MM.1S (cell line): ENCODE data around the gene CHST11.

Experiments
- DNase-seq: peaks from one replicate; pipeline ENCODE4 v3.0.0-alpha.2; 2015
- H2AFZ ChIP-seq: fragments of 300-600 bp; sonication (generic); 2 replicates; pipeline ENCODE4 v1.6.0; 2016; ENCODE audit warnings: antibody characterized with exemption, low read length
- H3F3A ChIP-seq: fragments of 300-600 bp; sonication (generic); 2 replicates; pipeline ENCODE4 v1.6.1; 2016; ENCODE audit warnings: mild to moderate bottlenecking, antibody characterized with exemption, low read length, moderate library complexity, mixed read lengths; ENCODE audit not compliant: insufficient read depth
- H3K27ac ChIP-seq: fragments of 300-600 bp; sonication (generic); 2 replicates; pipeline ENCODE4 v1.5.1; 2016; ENCODE audit warnings: mild to moderate bottlenecking, low read length
- H3K27me3 ChIP-seq: fragments of 300-600 bp; sonication (generic); replicated peaks from 2 replicates; pipeline ENCODE4 v1.6.0; 2016; ENCODE audit warnings: low read length; ENCODE audit not compliant: insufficient read depth
- H3K36me3 ChIP-seq: fragments of 300-600 bp; sonication (generic); replicated peaks from 2 replicates; pipeline ENCODE4 v1.6.1; 2016; ENCODE audit warnings: mild to moderate bottlenecking, low read length, mixed read lengths; ENCODE audit not compliant: insufficient read depth
- H3K4me1 ChIP-seq: fragments of 300-600 bp; sonication (generic); 2 replicates; pipeline ENCODE4 v1.6.1; 2016; ENCODE audit warnings: low read length, mixed read lengths
- H3K4me2 ChIP-seq: fragments of 300-600 bp; sonication (generic); 2 replicates; pipeline ENCODE4 v1.6.0; 2016; ENCODE audit warnings: low read depth, low read length
- H3K4me3 ChIP-seq: fragments of 300-600 bp; sonication (generic); 2 replicates; pipeline ENCODE4 v1.5.1; 2016; ENCODE audit warnings: low read length, mixed read lengths
- H3K79me2 ChIP-seq: fragments of 300-600 bp; sonication (generic); 2 replicates; pipeline ENCODE4 v1.6.1; 2016; ENCODE audit warnings: mixed run types, low read length, mixed read lengths
- H3K9ac ChIP-seq: fragments of 300-600 bp; sonication (generic); 2 replicates; pipeline ENCODE4 v1.6.1; 2016; ENCODE audit warnings: low read length, mixed read lengths
- H3K9me2 ChIP-seq: fragments of 300-600 bp; sonication (generic); replicated peaks from 2 replicates; pipeline ENCODE4 v1.6.1; 2016; ENCODE audit warnings: mild to moderate bottlenecking, low read length, mixed read lengths; ENCODE audit not compliant: insufficient read depth
- H3K9me3 ChIP-seq: fragments of 300-600 bp; sonication (generic); replicated peaks from 2 replicates; pipeline ENCODE4 v1.6.1; 2016; ENCODE audit warnings: mild to moderate bottlenecking, low read length, mixed read lengths; ENCODE audit not compliant: insufficient read depth
- H4K20me1 ChIP-seq: fragments of 300-600 bp; sonication (generic); 2 replicates; pipeline ENCODE4 v1.6.1; 2016; ENCODE audit warnings: mild to moderate bottlenecking, low read length, moderate library complexity, mixed read lengths; ENCODE audit not compliant: insufficient read depth
- CTCF ChIP-seq: fragments of 300-600 bp; sonication (generic); IDR thresholded peaks from 2 replicates; pipeline ENCODE4 v1.5.1; 2016; ENCODE audit warnings: antibody characterized with exemption, low read length, mixed read lengths
- EZH2 ChIP-seq: fragments of 300-600 bp; sonication (generic); optimal IDR thresholded peaks from 2 replicates; pipeline ENCODE3; 2017; ENCODE audit warnings: low read depth, mild to moderate bottlenecking, antibody characterized with exemption, low read length, mixed read lengths
- EZH2phosphoT487 ChIP-seq: fragments of 300-600 bp; sonication (generic); IDR thresholded peaks from 2 replicates; pipeline ENCODE4 v1.6.1; 2018; ENCODE audit warnings: antibody characterized with exemption, low read length

The CHST11 gene

GRCh38 chr12:104480826-104481440, 24.2 kb downstream of the CHST11 start:
- Histone ChIP-seq H3K9me3 (no peaks in the 10 kb centered on the region), H3K27ac (no peak overlapping the region), H3K27me3 (no peaks in the 10 kb centered on the region), H3F3A (peaks cover 15% of the 10 kb centered on the region), H2AFZ (no peak overlapping the region), H3K79me2 (peaks cover 78% of the 10 kb centered on the region), H4K20me1 (no peaks in the 10 kb centered on the region), H3K36me3 (no peaks in the 10 kb centered on the region), H3K4me3 (no peak overlapping the region), H3K4me2 (no peak overlapping the region), H3K9ac (no peak overlapping the region), H3K4me1 (peaks cover 39% of the 10 kb centered on the region), H3K9me2 (no peaks in the 10 kb centered on the region)
- TF ChIP-seq CTCF = no peak
- TF ChIP-seq EZH2 = no peak
- no peak for TF ChIP-seq EZH2phosphoT487
- DNase-seq = no peak

GRCh38 chr12:104482113-104482512, 25.4 kb downstream of the CHST11 start:
- peaks cover 75% of the 10 kb centered on the region for H3K79me2 ChIP-seq
- H3K4me3 ChIP-seq = no peak overlapping the region
- no peak overlapping the region for H3K27ac ChIP-seq

GRCh38 chr12:104482748-104483147, 26.0 kb downstream of the CHST11 start:
- no peaks in the 10 kb centered on the region for H3K36me3 ChIP-seq
- no peaks in the 10 kb centered on the region for H3K9me2 ChIP-seq
- no peak overlapping the region for H3K9ac ChIP-seq
- H3K79me2 ChIP-seq = peaks cover 74% of the 10 kb centered on the region
- H3K4me2 ChIP-seq = no peak overlapping the region
- H3F3A ChIP-seq = peaks cover 15% of the 10 kb centered on the region
- H3K9me3 ChIP-seq = no peaks in the 10 kb centered on the region
- H4K20me1 ChIP-seq = no peaks in the 10 kb centered on the region
- H3K27me3 ChIP-seq = no peaks in the 10 kb centered on the region
- DNase-seq = peak; percentile 57
- TF ChIP-seq EZH2 = no peak
- no peak for TF ChIP-seq EZH2phosphoT487
- no peak for TF ChIP-seq CTCF
- H2AFZ ChIP-seq = no peak overlapping the region
- peaks cover 26% of the 10 kb centered on the region for H3K4me1 ChIP-seq
- no peak overlapping the region for H3K27ac ChIP-seq
- no peak overlapping the region for H3K4me3 ChIP-seq

More at GRCh38 chr12:104482113-104482512, 25.4 kb downstream of the CHST11 start:
- no peak for DNase-seq
- no peaks in the 10 kb centered on the region for H3K9me2 ChIP-seq
- TF ChIP-seq CTCF (no peak), EZH2 (no peak), EZH2phosphoT487 (no peak)
- H3K27me3 ChIP-seq = no peaks in the 10 kb centered on the region
- no peaks in the 10 kb centered on the region for H3K36me3 ChIP-seq
- H3K9me3 ChIP-seq = no peaks in the 10 kb centered on the region
- H3K4me1 ChIP-seq = peaks cover 32% of the 10 kb centered on the region
- H2AFZ ChIP-seq = no peak overlapping the region
- H3F3A ChIP-seq = peaks cover 15% of the 10 kb centered on the region
- H3K9ac ChIP-seq = no peak overlapping the region
- H4K20me1 ChIP-seq = no peaks in the 10 kb centered on the region
- no peak overlapping the region for H3K4me2 ChIP-seq
